Prostate gland (tissue), 2 donors: ENCODE results near the gene ARL15.

Source experiments
- POLR2A ChIP-seq: fragments of 450-650 bp; IDR thresholded peaks from one replicate; pipeline ENCODE4 v1.6.1; 2016; ENCODE audit warnings: antibody characterized with exemption, mild to moderate bottlenecking
- TF ChIP-seq, protein P1 (sequence below), 4 experiments: fragments of 200-600 bp in 2 of 4; fragments of 450-650 bp in 2 of 4; sonication (generic) in 2 of 4; IDR thresholded peaks; 1 replicate in 3 of 4; 2 replicates in 1 of 4; pipeline ENCODE4 v1.5.1; 2016 to 2019; ENCODE audit warnings: antibody characterized with exemption in 4 of 4, mild to moderate bottlenecking in 2 of 4, moderate library complexity in 2 of 4

DNA sequence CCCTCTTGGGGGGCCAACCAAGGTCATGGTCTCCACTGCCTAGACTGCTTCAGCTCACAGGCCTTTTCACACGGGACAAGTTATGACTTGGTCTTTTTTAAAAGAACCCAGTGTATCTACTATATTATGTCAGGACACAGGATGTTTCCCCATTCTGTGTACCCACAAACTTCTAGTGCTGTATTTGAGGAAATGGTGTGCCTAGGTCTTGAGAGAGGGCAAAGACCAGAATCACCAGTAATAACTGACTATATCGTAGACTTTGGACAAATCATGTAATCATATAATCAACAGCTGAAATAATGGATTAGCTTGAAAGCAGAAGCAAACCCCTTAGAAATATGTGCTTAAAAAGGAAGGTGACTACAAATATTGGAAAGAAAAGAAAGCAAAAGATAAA lies 133.3 kb downstream of the ARL15 start:
- no peak for TF ChIP-seq POLR2A
- TF ChIP-seq, protein P1, sequence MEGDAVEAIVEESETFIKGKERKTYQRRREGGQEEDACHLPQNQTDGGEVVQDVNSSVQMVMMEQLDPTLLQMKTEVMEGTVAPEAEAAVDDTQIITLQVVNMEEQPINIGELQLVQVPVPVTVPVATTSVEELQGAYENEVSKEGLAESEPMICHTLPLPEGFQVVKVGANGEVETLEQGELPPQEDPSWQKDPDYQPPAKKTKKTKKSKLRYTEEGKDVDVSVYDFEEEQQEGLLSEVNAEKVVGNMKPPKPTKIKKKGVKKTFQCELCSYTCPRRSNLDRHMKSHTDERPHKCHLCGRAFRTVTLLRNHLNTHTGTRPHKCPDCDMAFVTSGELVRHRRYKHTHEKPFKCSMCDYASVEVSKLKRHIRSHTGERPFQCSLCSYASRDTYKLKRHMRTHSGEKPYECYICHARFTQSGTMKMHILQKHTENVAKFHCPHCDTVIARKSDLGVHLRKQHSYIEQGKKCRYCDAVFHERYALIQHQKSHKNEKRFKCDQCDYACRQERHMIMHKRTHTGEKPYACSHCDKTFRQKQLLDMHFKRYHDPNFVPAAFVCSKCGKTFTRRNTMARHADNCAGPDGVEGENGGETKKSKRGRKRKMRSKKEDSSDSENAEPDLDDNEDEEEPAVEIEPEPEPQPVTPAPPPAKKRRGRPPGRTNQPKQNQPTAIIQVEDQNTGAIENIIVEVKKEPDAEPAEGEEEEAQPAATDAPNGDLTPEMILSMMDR (IDR thresholded peaks at IDR 0.05): no peak
